ENCODE measurements around the gene INO80.
A peak's percentile ranks its signal among the peaks of the same experiment; 100 is the strongest.

Gene INO80

GRCh38 chr15:41048852-41049251 lies 67.2 kb downstream of the INO80 start:
- TF ChIP-seq CTCF (IDR thresholded peaks at IDR 0.05), result no peak
- H3K27ac Mint-ChIP-seq, result no peak overlapping the region
- no peaks in the 10 kb centered on the region for H3K9me3 Mint-ChIP-seq
- DNase-seq, result no peak
- H3K4me1 Mint-ChIP-seq, result no peaks in the 10 kb centered on the region
- H3K36me3 Mint-ChIP-seq (ENCODE audit: low read depth), result peaks cover 54% of the 10 kb centered on the region
- peaks cover 2% of the 10 kb centered on the region for H3K27me3 Mint-ChIP-seq (ENCODE audit: low read depth, poor library complexity)
- no peak overlapping the region for H3K4me3 Mint-ChIP-seq

- Mint-ChIP-seq H3K4me1 (no peaks in the 10 kb centered on the region), H3K4me3 (no peak overlapping the region), H3K9me3 (no peaks in the 10 kb centered on the region), H3K36me3 (ENCODE audit: low read depth) (peaks cover 54% of the 10 kb centered on the region), H3K27me3 (ENCODE audit: low read depth, poor library complexity) (peaks cover 2% of the 10 kb centered on the region), H3K27ac (no peak overlapping the region)
- DNase-seq, result no peak
- no peak for TF ChIP-seq CTCF (IDR thresholded peaks at IDR 0.05)
Observed at GRCh38 chr15:41048397-41048796, 67.7 kb downstream of the INO80 start.

GRCh38 chr15:41047474-41047873 lies 68.6 kb downstream of the INO80 start:
- peaks cover 2% of the 10 kb centered on the region for H3K27me3 Mint-ChIP-seq (ENCODE audit: low read depth, poor library complexity)
- DNase-seq, result no peak
- H3K36me3 Mint-ChIP-seq (ENCODE audit: low read depth), result peaks cover 55% of the 10 kb centered on the region
- H3K4me3 Mint-ChIP-seq, result no peak overlapping the region
- H3K9me3 Mint-ChIP-seq, result no peaks in the 10 kb centered on the region
- H3K27ac Mint-ChIP-seq, result no peak overlapping the region
- no peak for TF ChIP-seq CTCF (IDR thresholded peaks at IDR 0.05)
- no peaks in the 10 kb centered on the region for H3K4me1 Mint-ChIP-seq

- H3K36me3 Mint-ChIP-seq (ENCODE audit: low read depth), result peaks cover 62% of the 10 kb centered on the region
- no peak overlapping the region for H3K4me3 Mint-ChIP-seq
- TF ChIP-seq CTCF (IDR thresholded peaks at IDR 0.05), result no peak
- no peak for DNase-seq
- peak overlapping the region; percentile 78 for H3K27ac Mint-ChIP-seq
- H3K4me1 Mint-ChIP-seq, result no peaks in the 10 kb centered on the region
- H3K27me3 Mint-ChIP-seq (ENCODE audit: low read depth, poor library complexity), result peaks cover 3% of the 10 kb centered on the region
- peaks cover 3% of the 10 kb centered on the region for H3K9me3 Mint-ChIP-seq
Observed at GRCh38 chr15:41043276-41043951, 72.7 kb downstream of the INO80 start.

- Mint-ChIP-seq H3K36me3 (ENCODE audit: low read depth) (peaks cover 65% of the 10 kb centered on the region), H3K27ac (no peak overlapping the region), H3K27me3 (ENCODE audit: low read depth, poor library complexity) (peaks cover 3% of the 10 kb centered on the region), H3K9me3 (peaks cover 3% of the 10 kb centered on the region), H3K4me3 (no peak overlapping the region), H3K4me1 (no peaks in the 10 kb centered on the region)
- no peak for TF ChIP-seq CTCF (IDR thresholded peaks at IDR 0.05)
- no peak for DNase-seq
Observed at GRCh38 chr15:41042851-41043250, 73.2 kb downstream of the INO80 start.

GRCh38 chr15:41039121-41039520 lies 77.0 kb downstream of the INO80 start:
- Mint-ChIP-seq H3K9me3 (peaks cover 3% of the 10 kb centered on the region), H3K27me3 (ENCODE audit: low read depth, poor library complexity) (peaks cover 3% of the 10 kb centered on the region), H3K36me3 (ENCODE audit: low read depth) (peaks cover 73% of the 10 kb centered on the region), H3K27ac (no peak overlapping the region), H3K4me3 (no peak overlapping the region), H3K4me1 (peaks cover 3% of the 10 kb centered on the region)
- DNase-seq, result no peak
- TF ChIP-seq CTCF (IDR thresholded peaks at IDR 0.05), result no peak
